Activated naive CD4-positive, alpha-beta T cell treated with anti-CD3 and anti-CD28 coated beads for 36 hours (primary cell): ENCODE measurements around the gene LRPAP1. TPM values are rescaled to one million over a fixed set of nuclear protein-coding genes. Genes with fewer than 3 reads are reported as not detected.

Experiments
- CTCF ChIA-PET: fragments of 350-600 bp; sonication (Branson Sonifier 250); formaldehyde crosslinking; loops from one replicate; lab custom pipeline; 2021; ENCODE audit warnings: antibody characterized with exemption; lab: Charles Lee
- DNase-seq: peaks from one replicate; pipeline ENCODE4 v3.0.0-alpha.2; 2020
- H3K27ac Mint-ChIP-seq: one replicate; pipeline ENCODE4 v1.8.0; 2021; ENCODE audit warnings: mild to moderate bottlenecking, mixed read lengths
- H3K27me3 Mint-ChIP-seq: one replicate; pipeline ENCODE4 v1.8.0; 2021; ENCODE audit warnings: low read depth, mixed read lengths
- H3K36me3 Mint-ChIP-seq: one replicate; pipeline ENCODE4 v1.8.0; 2021; ENCODE audit warnings: low read depth, mixed read lengths
- H3K4me1 Mint-ChIP-seq: one replicate; pipeline ENCODE4 v1.8.0; 2021; ENCODE audit warnings: low read depth, mixed read lengths
- H3K4me3 Mint-ChIP-seq: one replicate; pipeline ENCODE4 v1.8.0; 2021; ENCODE audit warnings: mild to moderate bottlenecking, moderate library complexity, mixed read lengths
- H3K9me3 Mint-ChIP-seq: one replicate; pipeline ENCODE4 v1.8.0; 2021; ENCODE audit warnings: mixed read lengths
- intact Hi-C: fragments of 100-400 bp; cut with micrococcal nuclease; formaldehyde crosslinking; loops from one replicate; pipeline ENCODE4 v1.15.1; 2023
- total RNA-seq, 2 experiments: library from RNA; stranded (reverse); gene quantifications; one replicate each; pipeline ENCODE4 v1.2.3, GENCODE V29; 2021

The LRPAP1 gene
- total RNA-seq, 2 experiments from 2014 or later, result 50.2 TPM

- intact Hi-C loops, result no loop called here
- H3K4me3 Mint-ChIP-seq, result no peak overlapping the region
- no peak for DNase-seq
- no peaks in the 10 kb centered on the region for H3K27me3 Mint-ChIP-seq
- H3K9me3 Mint-ChIP-seq, result no peaks in the 10 kb centered on the region
- CTCF ChIA-PET, result interaction anchor here (2.0 kb wide), 1 partner anchor 8 kb away, joined by 14 read pairs; no protein-coding TSS in a partner anchor
- no peaks in the 10 kb centered on the region for H3K36me3 Mint-ChIP-seq
- H3K4me1 Mint-ChIP-seq, result no peaks in the 10 kb centered on the region
- no peak overlapping the region for H3K27ac Mint-ChIP-seq
Measured at GRCh38 chr4:3472411-3473141, 59.6 kb downstream of the LRPAP1 start.

DNA sequence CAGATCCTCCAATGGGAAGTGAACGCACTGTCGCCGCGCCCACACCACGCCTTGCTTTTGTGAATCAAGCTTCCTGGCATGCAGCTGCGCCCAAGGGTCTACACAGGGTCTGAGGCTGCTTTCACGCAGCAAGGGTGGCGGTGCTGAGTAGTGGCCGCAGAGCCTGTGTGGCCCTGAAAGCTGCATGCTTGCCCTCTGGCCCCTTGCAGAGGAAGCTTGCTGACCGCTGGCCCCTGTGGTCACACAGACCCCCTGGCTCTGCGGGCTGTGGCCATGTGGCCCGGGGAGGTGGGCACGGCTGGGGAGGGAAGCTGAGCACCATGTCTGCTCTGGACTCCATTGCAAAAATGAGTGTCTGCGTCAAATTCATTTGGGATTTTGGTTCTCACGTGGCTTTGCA, 60.3 kb downstream of the LRPAP1 start:
- no peak overlapping the region for H3K27ac Mint-ChIP-seq
- no peaks in the 10 kb centered on the region for H3K27me3 Mint-ChIP-seq
- H3K4me3 Mint-ChIP-seq, result no peak overlapping the region
- DNase-seq, result no peak
- H3K9me3 Mint-ChIP-seq, result no peaks in the 10 kb centered on the region
- CTCF ChIA-PET, result interaction anchor here (2.0 kb wide), 1 partner anchor 8 kb away, joined by 14 read pairs; no protein-coding TSS in a partner anchor
- H3K4me1 Mint-ChIP-seq, result no peaks in the 10 kb centered on the region
- H3K36me3 Mint-ChIP-seq, result no peaks in the 10 kb centered on the region
- intact Hi-C loops, result no loop called here

DNA sequence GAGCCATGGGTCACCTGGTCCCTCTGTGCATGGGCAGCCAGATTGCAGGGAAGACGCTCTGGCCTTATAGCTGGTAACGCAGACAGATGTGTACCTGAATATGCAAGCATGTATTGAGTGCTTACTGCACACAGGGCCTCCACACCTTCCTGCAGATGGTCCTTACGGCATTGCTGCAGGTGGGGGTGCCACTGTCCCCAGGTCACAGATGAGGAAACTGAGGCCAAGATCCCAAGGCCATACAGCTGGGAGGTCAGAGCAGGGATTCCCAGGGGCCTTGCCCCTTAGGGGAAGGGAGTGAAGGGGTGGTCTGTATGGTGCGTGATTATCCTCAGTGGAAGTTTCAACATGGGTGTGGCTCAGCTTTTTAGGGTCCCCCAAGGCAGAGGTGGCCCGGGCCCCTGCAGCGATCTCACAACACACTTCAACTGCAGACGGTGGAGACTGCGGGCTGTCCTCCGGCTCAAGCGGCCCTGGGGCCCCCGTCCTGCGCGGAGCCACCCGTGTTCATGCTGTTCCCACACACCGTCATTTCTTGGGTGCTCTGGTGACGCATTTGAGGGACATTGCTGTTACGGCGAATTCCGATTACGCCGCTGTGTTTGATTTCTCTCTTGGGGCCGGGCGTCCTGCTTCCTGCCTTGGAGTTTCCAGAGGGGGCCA, 61.0 kb downstream of the LRPAP1 start:
- H3K4me3 Mint-ChIP-seq, result no peak overlapping the region
- H3K36me3 Mint-ChIP-seq, result no peaks in the 10 kb centered on the region
- no peaks in the 10 kb centered on the region for H3K9me3 Mint-ChIP-seq
- CTCF ChIA-PET, result interaction anchor here (2.0 kb wide), 1 partner anchor 9 kb away, joined by 14 read pairs; no protein-coding TSS in a partner anchor
- no peaks in the 10 kb centered on the region for H3K4me1 Mint-ChIP-seq
- intact Hi-C loops, result no loop called here
- no peak for DNase-seq
- no peaks in the 10 kb centered on the region for H3K27me3 Mint-ChIP-seq
- no peak overlapping the region for H3K27ac Mint-ChIP-seq

DNA sequence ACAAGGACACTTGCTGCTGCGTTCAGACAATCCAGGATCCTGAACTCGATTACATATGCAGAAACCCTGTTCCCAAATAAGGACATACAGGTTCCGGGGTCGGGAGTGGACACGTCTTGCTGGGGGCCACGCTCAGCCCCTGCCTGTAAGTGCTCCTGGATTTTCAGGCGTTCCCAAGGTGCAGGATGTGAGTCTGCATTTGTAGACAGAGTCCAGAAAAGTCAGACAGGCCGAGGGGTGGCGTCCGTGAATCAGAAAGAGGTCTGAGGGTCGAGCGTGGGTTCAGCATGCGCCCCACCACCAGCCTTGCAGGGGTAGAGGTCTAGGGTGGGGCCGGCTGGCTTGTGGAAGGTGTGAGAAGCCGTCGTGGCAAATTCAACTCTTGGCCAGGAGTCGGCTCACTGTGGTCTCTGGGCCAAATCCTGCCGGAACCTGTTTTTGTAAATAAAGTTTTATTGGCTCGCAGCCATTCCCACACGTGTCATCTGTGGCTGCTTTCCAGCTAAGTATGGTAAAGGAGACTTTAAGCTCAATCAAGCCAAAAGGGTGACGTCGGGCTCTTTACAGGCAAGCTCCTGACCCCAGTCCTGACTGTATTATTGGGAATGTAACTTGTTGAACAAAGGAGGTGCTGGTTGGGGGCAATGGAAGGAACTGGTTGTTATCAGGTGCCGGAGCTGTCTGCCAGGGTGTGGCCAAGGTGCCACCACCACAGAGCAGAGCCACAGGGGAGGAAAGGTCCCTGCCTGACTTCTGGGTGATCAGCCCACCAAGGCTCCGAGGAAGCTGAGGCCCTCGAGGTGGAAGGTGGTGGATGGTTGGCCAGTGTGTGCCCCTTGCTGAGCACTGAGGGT, 61.8 kb downstream of the LRPAP1 start:
- CTCF ChIA-PET, result interaction anchor here (2.0 kb wide), 1 partner anchor 10 kb away, joined by 14 read pairs; no protein-coding TSS in a partner anchor
- intact Hi-C loops, result no loop called here
- DNase-seq, result no peak
- Mint-ChIP-seq H3K27ac (no peak overlapping the region), H3K36me3 (no peaks in the 10 kb centered on the region), H3K27me3 (no peaks in the 10 kb centered on the region), H3K4me3 (no peak overlapping the region), H3K4me1 (no peaks in the 10 kb centered on the region), H3K9me3 (no peaks in the 10 kb centered on the region)

- H3K36me3 Mint-ChIP-seq, result no peaks in the 10 kb centered on the region
- no peak for DNase-seq
- H3K4me3 Mint-ChIP-seq, result no peak overlapping the region
- H3K9me3 Mint-ChIP-seq, result no peaks in the 10 kb centered on the region
- CTCF ChIA-PET, result no interaction called here
- H3K27me3 Mint-ChIP-seq, result peaks cover 2% of the 10 kb centered on the region
- H3K4me1 Mint-ChIP-seq, result no peaks in the 10 kb centered on the region
- H3K27ac Mint-ChIP-seq, result no peak overlapping the region
- intact Hi-C loops, result no loop called here
Measured at GRCh38 chr4:3469386-3470243, 62.6 kb downstream of the LRPAP1 start.

- H3K9me3 Mint-ChIP-seq, result no peaks in the 10 kb centered on the region
- no peak overlapping the region for H3K27ac Mint-ChIP-seq
- intact Hi-C loops, result no loop called here
- H3K4me1 Mint-ChIP-seq, result no peaks in the 10 kb centered on the region
- DNase-seq, result no peak
- CTCF ChIA-PET, result no interaction called here
- H3K4me3 Mint-ChIP-seq, result no peak overlapping the region
- no peaks in the 10 kb centered on the region for H3K36me3 Mint-ChIP-seq
- H3K27me3 Mint-ChIP-seq, result peaks cover 6% of the 10 kb centered on the region
Measured at GRCh38 chr4:3468804-3469203, 63.4 kb downstream of the LRPAP1 start.

GRCh38 chr4:3468154-3468553, 64.1 kb downstream of the LRPAP1 start:
- no peak overlapping the region for H3K27ac Mint-ChIP-seq

GRCh38 chr4:3467601-3468031, 64.6 kb downstream of the LRPAP1 start:
- Mint-ChIP-seq H3K27me3 (peaks cover 8% of the 10 kb centered on the region), H3K36me3 (no peaks in the 10 kb centered on the region), H3K4me1 (peaks cover 1% of the 10 kb centered on the region), H3K27ac (no peak overlapping the region), H3K4me3 (no peak overlapping the region), H3K9me3 (no peaks in the 10 kb centered on the region)
- DNase-seq, result no peak
- CTCF ChIA-PET, result no interaction called here
- intact Hi-C loops, result no loop called here

More at GRCh38 chr4:3468154-3468553, 64.1 kb downstream of the LRPAP1 start:
- Mint-ChIP-seq H3K4me1 (no peaks in the 10 kb centered on the region), H3K36me3 (no peaks in the 10 kb centered on the region), H3K9me3 (no peaks in the 10 kb centered on the region), H3K4me3 (no peak overlapping the region), H3K27me3 (peaks cover 6% of the 10 kb centered on the region)
- no peak for DNase-seq
- intact Hi-C loops, result no loop called here
- CTCF ChIA-PET, result no interaction called here

GRCh38 chr4:3466691-3467600, 65.3 kb downstream of the LRPAP1 start:
- Mint-ChIP-seq H3K36me3 (no peaks in the 10 kb centered on the region), H3K9me3 (no peaks in the 10 kb centered on the region), H3K27me3 (peaks cover 15% of the 10 kb centered on the region), H3K4me1 (peaks cover 1% of the 10 kb centered on the region), H3K4me3 (no peak overlapping the region), H3K27ac (no peak overlapping the region)
- CTCF ChIA-PET, result no interaction called here
- intact Hi-C loops, result no loop called here
- no peak for DNase-seq

DNA sequence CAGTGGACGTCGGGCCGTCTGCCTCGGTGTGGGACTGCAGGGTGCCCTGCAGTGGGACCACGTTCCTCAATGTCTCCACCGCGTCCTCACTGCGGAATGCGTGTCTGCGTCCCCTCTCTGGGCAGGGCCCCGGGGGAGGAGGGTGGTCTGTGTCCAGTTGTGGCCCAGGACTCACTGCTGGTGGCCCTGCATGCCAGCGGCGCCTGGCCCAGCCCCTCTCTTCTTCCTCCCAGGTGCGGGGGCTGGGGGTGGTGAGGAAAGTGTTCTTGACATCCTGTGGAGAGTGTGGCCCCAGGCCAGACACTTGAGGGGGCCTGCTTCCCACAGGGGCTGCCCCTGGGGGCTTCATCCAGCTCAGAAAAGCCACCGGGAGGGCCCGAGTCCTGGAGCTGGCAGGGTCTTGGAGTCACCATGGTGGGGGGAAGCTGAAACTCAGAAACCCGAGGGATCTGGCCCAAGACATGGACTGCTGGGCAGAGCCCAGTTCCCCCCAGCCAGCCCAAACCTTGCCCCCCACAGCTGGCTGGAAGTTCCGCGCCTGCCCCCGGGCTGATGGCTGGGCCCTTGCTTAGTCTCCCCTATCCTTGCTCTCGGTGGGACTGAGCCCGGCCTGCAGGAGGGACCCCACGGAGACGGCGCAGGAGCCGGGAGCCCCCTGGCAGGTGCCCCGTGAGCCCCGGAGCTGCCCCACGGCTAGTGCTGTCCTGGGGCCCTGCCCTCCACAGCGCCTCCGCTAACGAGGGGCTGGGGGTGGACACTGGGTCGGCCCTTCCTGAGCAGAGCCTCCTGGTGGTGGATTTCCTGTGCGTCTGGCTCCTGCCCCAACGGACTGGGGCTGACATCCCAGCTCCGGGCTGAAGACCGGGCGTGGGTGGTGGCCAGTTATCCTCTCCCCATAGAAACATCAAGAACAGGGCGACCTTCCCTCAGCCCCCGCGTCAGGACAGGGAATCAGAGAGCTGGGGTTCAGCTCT, 66.2 kb downstream of the LRPAP1 start:
- intact Hi-C loops, result no loop called here
- Mint-ChIP-seq H3K27me3 (peaks cover 17% of the 10 kb centered on the region), H3K9me3 (no peaks in the 10 kb centered on the region), H3K36me3 (no peaks in the 10 kb centered on the region), H3K4me3 (no peak overlapping the region), H3K27ac (no peak overlapping the region), H3K4me1 (peaks cover 1% of the 10 kb centered on the region)
- CTCF ChIA-PET, result no interaction called here
- no peak for DNase-seq
